Measurements from ENCODE around the gene SLC15A3.

- TF ChIP-seq POLR2A (IDR thresholded peaks at IDR 0.05) (no peak), CTCF (IDR thresholded peaks at IDR 0.05) (no peak)
Measured at GRCh38 chr11:60951606-60951903, 421 bp downstream of the SLC15A3 start.
